Measurements from ENCODE around the gene COLGALT1. TPM values are rescaled to one million over a fixed set of nuclear protein-coding genes. Genes with fewer than 3 reads are reported as not detected.

Gene COLGALT1
- total and polyA plus RNA-seq, 9 of the 15 experiments (the other 6 are each of a cell fraction or from before 2014, with no cell fraction given) = 4.9 to 119 (median 82.6) TPM

GRCh38 chr19:17555929-17556813 is 722 bp downstream of the COLGALT1 start (continued):
- no peak for TF ChIP-seq E2F5 (CRISPR knock-in tag; IDR thresholded peaks at IDR 0.05)
- TF ChIP-seq BRF2 (IDR thresholded peaks at IDR 0.05; ENCODE audit: borderline replicate concordance, insufficient read depth, insufficient read length) = no peak
- TF ChIP-seq EP400 (IDR thresholded peaks at IDR 0.05) = peak; percentile 64; the same call in 1 of the 2 replicates
- TF ChIP-seq TCF7 (IDR thresholded peaks at IDR 0.05; ENCODE audit: borderline replicate concordance) = peak; percentile 54; the same call in 1 of the 2 replicates
- TF ChIP-seq RUNX1 (IDR thresholded peaks at IDR 0.05; ENCODE audit: low read depth) = no peak
- no peak for TF ChIP-seq HSF4 (CRISPR knock-in tag; IDR thresholded peaks at IDR 0.05; ENCODE audit: borderline replicate concordance)
- no peak for TF ChIP-seq CEBPB (tag; IDR thresholded peaks at IDR 0.05)
- no peak for TF ChIP-seq CBX5 (IDR thresholded peaks at IDR 0.05; ENCODE audit: borderline replicate concordance, low read depth)
- TF ChIP-seq, protein P1, sequence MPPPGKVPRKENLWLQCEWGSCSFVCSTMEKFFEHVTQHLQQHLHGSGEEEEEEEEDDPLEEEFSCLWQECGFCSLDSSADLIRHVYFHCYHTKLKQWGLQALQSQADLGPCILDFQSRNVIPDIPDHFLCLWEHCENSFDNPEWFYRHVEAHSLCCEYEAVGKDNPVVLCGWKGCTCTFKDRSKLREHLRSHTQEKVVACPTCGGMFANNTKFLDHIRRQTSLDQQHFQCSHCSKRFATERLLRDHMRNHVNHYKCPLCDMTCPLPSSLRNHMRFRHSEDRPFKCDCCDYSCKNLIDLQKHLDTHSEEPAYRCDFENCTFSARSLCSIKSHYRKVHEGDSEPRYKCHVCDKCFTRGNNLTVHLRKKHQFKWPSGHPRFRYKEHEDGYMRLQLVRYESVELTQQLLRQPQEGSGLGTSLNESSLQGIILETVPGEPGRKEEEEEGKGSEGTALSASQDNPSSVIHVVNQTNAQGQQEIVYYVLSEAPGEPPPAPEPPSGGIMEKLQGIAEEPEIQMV (tag; conservative IDR thresholded peaks at IDR 0.05; ENCODE audit: low read depth) = no peak
- TF ChIP-seq RHOXF2B (CRISPR knock-in tag; conservative IDR thresholded peaks at IDR 0.05) = no peak
- TF ChIP-seq GTF3C2 (IDR thresholded peaks at IDR 0.05; ENCODE audit: borderline replicate concordance, extremely low read depth, insufficient read length) = no peak
- TF ChIP-seq ZBTB17 (CRISPR knock-in tag; IDR thresholded peaks at IDR 0.05) = no peak
- TF ChIP-seq CREB3 (tag; conservative IDR thresholded peaks at IDR 0.05; ENCODE audit: low read depth) = no peak
- no peak for TF ChIP-seq BACH1 (tag; IDR thresholded peaks at IDR 0.05)
- TF ChIP-seq, protein P2, sequence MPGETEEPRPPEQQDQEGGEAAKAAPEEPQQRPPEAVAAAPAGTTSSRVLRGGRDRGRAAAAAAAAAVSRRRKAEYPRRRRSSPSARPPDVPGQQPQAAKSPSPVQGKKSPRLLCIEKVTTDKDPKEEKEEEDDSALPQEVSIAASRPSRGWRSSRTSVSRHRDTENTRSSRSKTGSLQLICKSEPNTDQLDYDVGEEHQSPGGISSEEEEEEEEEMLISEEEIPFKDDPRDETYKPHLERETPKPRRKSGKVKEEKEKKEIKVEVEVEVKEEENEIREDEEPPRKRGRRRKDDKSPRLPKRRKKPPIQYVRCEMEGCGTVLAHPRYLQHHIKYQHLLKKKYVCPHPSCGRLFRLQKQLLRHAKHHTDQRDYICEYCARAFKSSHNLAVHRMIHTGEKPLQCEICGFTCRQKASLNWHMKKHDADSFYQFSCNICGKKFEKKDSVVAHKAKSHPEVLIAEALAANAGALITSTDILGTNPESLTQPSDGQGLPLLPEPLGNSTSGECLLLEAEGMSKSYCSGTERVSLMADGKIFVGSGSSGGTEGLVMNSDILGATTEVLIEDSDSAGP (CRISPR knock-in tag; IDR thresholded peaks at IDR 0.05) = peak; percentile 12; the same call in 1 of the 2 replicates
- no peak for TF ChIP-seq CBX8 (IDR thresholded peaks at IDR 0.05; ENCODE audit: borderline replicate concordance, extremely low read depth, low read depth, low read length, poor library complexity, severe bottlenecking)

Measured in K562 (cell line).